ENCODE results near the gene RAB15. TPM values are rescaled to one million over a fixed set of nuclear protein-coding genes. Genes with fewer than 3 reads are reported as not detected.

Gene RAB15
- total and polyA plus RNA-seq, 9 of the 15 experiments (the other 6 are each of a cell fraction or from before 2014, with no cell fraction given), result 0.09 to 0.30 (median 0.16) TPM; not detected in 2

DNA sequence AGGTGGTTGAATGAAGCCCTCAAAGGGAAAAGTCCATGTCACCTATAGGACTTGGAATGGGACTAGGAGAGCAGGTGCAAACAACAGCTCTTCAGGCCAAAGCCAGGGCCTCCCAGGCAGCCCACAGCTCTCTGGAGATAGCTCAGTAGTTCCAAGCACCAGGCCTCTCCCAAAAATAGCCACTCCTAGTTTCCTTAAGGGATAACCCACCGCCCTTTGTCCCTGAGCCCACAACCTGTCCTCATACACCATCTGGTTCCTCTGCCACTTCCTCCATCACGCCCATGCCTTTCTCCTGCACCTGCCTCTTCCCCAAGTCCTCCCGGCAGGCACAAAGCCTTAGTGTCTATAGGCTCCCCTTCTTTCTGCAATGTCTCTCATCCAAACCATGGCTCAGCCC is 2.1 kb downstream of the RAB15 start (continued):
- TF ChIP-seq, protein P1, sequence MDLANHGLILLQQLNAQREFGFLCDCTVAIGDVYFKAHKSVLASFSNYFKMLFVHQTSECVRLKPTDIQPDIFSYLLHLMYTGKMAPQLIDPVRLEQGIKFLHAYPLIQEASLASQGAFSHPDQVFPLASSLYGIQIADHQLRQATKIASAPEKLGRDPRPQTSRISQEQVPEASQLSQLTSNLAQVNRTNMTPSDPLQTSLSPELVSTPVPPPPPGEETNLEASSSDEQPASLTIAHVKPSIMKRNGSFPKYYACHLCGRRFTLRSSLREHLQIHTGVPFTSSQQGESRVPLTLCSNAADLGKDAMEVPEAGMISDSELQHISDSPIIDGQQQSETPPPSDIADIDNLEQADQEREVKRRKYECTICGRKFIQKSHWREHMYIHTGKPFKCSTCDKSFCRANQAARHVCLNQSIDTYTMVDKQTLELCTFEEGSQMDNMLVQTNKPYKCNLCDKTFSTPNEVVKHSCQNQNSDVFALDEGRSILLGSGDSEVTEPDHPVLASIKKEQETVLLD (IDR thresholded peaks at IDR 0.05), result no peak
- TF ChIP-seq, protein P2, sequence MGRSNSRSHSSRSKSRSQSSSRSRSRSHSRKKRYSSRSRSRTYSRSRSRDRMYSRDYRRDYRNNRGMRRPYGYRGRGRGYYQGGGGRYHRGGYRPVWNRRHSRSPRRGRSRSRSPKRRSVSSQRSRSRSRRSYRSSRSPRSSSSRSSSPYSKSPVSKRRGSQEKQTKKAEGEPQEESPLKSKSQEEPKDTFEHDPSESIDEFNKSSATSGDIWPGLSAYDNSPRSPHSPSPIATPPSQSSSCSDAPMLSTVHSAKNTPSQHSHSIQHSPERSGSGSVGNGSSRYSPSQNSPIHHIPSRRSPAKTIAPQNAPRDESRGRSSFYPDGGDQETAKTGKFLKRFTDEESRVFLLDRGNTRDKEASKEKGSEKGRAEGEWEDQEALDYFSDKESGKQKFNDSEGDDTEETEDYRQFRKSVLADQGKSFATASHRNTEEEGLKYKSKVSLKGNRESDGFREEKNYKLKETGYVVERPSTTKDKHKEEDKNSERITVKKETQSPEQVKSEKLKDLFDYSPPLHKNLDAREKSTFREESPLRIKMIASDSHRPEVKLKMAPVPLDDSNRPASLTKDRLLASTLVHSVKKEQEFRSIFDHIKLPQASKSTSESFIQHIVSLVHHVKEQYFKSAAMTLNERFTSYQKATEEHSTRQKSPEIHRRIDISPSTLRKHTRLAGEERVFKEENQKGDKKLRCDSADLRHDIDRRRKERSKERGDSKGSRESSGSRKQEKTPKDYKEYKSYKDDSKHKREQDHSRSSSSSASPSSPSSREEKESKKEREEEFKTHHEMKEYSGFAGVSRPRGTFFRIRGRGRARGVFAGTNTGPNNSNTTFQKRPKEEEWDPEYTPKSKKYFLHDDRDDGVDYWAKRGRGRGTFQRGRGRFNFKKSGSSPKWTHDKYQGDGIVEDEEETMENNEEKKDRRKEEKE (IDR thresholded peaks at IDR 0.05; ENCODE audit: borderline replicate concordance in 1 of 2, control insufficient read depth in 1 of 2, low read depth in 2 of 2, low read length in 1 of 2), result no peak
- TF ChIP-seq, protein P3, sequence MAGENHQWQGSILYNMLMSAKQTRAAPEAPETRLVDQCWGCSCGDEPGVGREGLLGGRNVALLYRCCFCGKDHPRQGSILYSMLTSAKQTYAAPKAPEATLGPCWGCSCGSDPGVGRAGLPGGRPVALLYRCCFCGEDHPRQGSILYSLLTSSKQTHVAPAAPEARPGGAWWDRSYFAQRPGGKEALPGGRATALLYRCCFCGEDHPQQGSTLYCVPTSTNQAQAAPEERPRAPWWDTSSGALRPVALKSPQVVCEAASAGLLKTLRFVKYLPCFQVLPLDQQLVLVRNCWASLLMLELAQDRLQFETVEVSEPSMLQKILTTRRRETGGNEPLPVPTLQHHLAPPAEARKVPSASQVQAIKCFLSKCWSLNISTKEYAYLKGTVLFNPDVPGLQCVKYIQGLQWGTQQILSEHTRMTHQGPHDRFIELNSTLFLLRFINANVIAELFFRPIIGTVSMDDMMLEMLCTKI (IDR thresholded peaks at IDR 0.05; ENCODE audit: partially characterized antibody), result no peak
- TF ChIP-seq NR2C2 (CRISPR knock-in tag; IDR thresholded peaks at IDR 0.05) (no peak), NR2C2 (tag; IDR thresholded peaks at IDR 0.05) (no peak), IRF2 (CRISPR knock-in tag; IDR thresholded peaks at IDR 0.05) (no peak)
- TF ChIP-seq, protein P4, sequence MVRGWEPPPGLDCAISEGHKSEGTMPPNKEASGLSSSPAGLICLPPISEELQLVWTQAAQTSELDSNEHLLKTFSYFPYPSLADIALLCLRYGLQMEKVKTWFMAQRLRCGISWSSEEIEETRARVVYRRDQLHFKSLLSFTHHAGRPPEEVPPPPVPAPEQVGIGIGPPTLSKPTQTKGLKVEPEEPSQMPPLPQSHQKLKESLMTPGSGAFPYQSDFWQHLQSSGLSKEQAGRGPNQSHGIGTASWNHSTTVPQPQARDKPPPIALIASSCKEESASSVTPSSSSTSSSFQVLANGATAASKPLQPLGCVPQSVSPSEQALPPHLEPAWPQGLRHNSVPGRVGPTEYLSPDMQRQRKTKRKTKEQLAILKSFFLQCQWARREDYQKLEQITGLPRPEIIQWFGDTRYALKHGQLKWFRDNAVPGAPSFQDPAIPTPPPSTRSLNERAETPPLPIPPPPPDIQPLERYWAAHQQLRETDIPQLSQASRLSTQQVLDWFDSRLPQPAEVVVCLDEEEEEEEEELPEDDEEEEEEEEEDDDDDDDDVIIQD (CRISPR knock-in tag; IDR thresholded peaks at IDR 0.05), result no peak
